Muscle layer of duodenum (tissue), 2 donors: ENCODE data around the gene MGMT.

ENCODE experiments used
- H3K27ac ChIP-seq: one replicate; pipeline ENCODE4 v1.7.0; 2013; ENCODE audit warnings: mild to moderate bottlenecking, low read length
- H3K27me3 ChIP-seq: one replicate; pipeline ENCODE4 v1.7.0; 2013; ENCODE audit warnings: low read depth, mild to moderate bottlenecking, control low read depth, low read length
- H3K36me3 ChIP-seq, 2 donors: one replicate each; pipeline ENCODE4 v1.7.0; 2013; ENCODE audit warnings: low read length in 2 of 2, control low read depth in 1 of 2, mild to moderate bottlenecking in 1 of 2; ENCODE audit not compliant: insufficient read depth in 2 of 2, control insufficient read depth in 1 of 2
- H3K4me1 ChIP-seq, 2 donors: one replicate each; pipeline ENCODE4 v1.7.0; 2013; ENCODE audit warnings: low read length in 2 of 2, mild to moderate bottlenecking in 2 of 2, control low read depth in 1 of 2, moderate library complexity in 1 of 2; ENCODE audit not compliant: insufficient read depth in 2 of 2, control insufficient read depth in 1 of 2
- H3K4me3 ChIP-seq, 2 donors: one replicate each; pipeline ENCODE4 v1.7.0; 2013; ENCODE audit warnings: low read length in 2 of 2, low read depth in 1 of 2, mild to moderate bottlenecking in 1 of 2
- H3K9me3 ChIP-seq, 2 donors: one replicate each; pipeline ENCODE4 v1.7.0; 2013; ENCODE audit warnings: low read length in 2 of 2, control low read depth in 1 of 2, mild to moderate bottlenecking in 1 of 2; ENCODE audit not compliant: control insufficient read depth in 1 of 2
- donor health status: healthy.

MGMT gene

DNA sequence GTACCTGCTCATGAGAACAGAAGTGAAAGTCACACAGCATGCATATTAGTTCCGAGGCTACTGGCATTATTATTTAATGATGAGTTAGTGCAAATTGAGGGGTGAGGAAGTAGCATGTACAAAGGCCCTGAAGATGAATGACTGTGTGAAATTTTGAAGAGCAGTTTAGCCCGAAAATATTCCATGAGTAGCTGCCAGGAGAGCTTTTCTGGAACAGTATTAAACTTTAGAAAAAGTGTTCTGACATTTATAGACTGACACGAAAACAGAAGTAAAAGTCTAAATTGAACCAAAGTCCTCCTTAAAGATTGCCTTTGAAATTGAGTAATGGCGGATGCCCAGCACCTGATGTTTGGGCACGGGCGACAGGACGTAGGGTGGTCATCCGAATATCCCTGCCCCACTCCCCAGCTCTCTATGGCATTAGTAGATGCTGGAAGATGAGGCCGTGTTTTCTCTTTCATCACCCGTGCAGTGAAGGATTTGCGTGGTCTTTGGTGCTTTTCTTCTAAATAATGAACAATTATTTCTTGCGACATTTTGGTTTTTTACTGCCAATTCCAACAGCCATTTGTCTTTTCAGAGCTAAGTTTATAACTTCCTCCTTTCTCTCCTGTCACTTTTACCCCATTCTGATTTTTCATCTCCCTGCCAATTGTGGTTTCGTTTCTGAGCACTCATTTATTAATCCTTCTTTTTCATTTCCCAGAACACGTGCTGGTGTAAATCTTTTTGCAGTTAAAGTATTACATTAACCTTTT is 192.6 kb downstream of the MGMT start:
- no peak overlapping the region for H3K4me3 ChIP-seq

GRCh38 chr10:129660569-129660968 is 193.5 kb downstream of the MGMT start:
- Histone ChIP-seq H3K27me3 (no peaks in the 10 kb centered on the region), H3K4me1 (no peaks in the 10 kb centered on the region), H3K4me3 (no peak overlapping the region), H3K27ac (no peak overlapping the region), H3K36me3 (no peaks in the 10 kb centered on the region), H3K9me3 (peaks cover 5 to 9% of the 10 kb centered on the region in 2 donors)

More for the DNA sequence above, 192.6 kb downstream of the MGMT start:
- no peaks in the 10 kb centered on the region for H3K36me3 ChIP-seq
- H3K27me3 ChIP-seq: no peaks in the 10 kb centered on the region
- H3K27ac ChIP-seq: no peak overlapping the region
- no peaks in the 10 kb centered on the region for H3K4me1 ChIP-seq
- H3K9me3 ChIP-seq: peaks cover 5 to 6% of the 10 kb centered on the region in 2 donors

- Histone ChIP-seq H3K4me3 (no peak overlapping the region), H3K27me3 (no peaks in the 10 kb centered on the region), H3K9me3 (peaks cover 5 to 9% of the 10 kb centered on the region in 2 donors), H3K27ac (no peak overlapping the region), H3K36me3 (no peaks in the 10 kb centered on the region), H3K4me1 (no peaks in the 10 kb centered on the region)
Measured at GRCh38 chr10:129662426-129662825, 195.4 kb downstream of the MGMT start.

DNA sequence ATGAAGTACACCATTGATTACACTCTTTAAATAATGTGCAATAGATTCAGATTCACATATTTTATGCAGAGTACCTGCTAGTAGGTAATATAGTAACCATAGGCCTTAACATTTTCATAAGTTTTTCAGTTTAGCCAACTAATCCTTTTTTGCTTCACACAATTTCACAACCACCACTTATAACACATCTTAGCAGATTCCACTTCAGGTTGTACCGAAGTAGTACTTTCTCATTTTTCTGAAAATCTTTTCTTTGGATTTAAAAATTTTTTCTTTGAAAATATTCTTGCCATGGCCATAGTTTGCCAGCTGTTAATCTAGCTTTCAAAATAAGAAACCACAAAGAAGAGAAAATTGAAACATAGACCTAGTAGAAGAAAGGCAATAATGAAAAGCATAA is 203.1 kb downstream of the MGMT start:
- Histone ChIP-seq H3K27me3 (no peaks in the 10 kb centered on the region), H3K36me3 (peaks cover 0 to 3% of the 10 kb centered on the region in 2 donors), H3K9me3 (peaks cover 0 to 4% of the 10 kb centered on the region in 2 donors), H3K4me3 (no peak overlapping the region), H3K4me1 (no peaks in the 10 kb centered on the region), H3K27ac (no peak overlapping the region)

DNA sequence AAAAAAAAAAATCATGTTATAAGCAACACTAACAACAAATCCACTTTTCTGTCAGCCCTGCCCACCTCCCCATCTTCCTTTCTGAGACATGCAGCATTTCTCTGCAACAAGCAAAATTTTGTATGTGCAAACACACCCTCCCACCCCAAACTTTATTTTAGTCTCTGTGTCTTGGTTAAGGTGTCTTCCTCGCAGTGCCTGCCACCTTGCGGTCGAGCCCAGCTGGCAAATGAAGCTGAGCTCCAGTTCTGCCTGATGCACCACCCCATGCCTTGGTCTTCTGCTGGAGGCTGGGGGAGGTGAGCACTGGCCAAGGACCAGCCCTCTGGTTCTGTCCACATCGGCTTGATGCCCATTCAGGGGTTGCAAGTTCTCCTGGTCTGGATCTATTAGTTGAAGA is 206.3 kb downstream of the MGMT start:
- no peaks in the 10 kb centered on the region for H3K27me3 ChIP-seq
- peaks cover 0 to 4% of the 10 kb centered on the region in 2 donors for H3K9me3 ChIP-seq
- H3K4me1 ChIP-seq: no peaks in the 10 kb centered on the region
- H3K36me3 ChIP-seq: peaks cover 0 to 3% of the 10 kb centered on the region in 2 donors
- no peak overlapping the region for H3K27ac ChIP-seq
- H3K4me3 ChIP-seq: no peak overlapping the region

DNA sequence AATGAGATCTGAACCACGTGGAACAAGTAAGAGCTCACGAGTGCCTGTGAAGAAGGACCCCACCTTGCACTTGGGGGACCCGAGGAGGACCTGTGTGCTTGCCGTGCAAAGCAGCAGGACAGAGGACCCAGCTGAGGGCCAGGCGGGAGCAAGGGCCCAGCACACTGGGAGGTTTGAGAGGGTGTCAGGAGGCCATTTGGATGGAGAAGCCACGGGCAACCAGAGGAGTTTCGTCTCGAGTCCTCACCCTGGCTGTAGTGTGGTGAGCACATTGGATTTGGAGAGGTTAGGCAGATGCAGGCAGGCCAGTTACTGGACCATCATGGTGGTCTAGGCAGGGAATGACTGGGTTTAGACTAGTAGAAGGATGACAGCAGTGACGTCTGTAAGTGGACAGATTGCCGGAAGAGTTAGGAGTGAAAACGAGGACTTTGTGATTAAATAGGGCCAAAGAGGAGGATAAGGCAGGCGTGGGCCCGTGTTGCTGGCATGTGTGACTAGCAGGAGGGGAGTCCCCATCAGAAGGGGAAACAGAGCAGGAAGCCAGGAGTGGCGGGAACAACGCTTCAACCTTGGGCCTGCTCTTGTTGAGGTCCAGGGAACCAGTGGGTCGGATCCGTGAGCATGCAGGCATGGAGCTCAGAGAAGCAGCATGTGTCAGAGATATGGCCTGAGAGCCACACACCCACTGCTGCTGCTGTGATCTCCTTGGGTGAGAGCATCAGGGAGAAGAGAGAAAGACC is 208.2 kb downstream of the MGMT start:
- no peaks in the 10 kb centered on the region for H3K27me3 ChIP-seq
- no peaks in the 10 kb centered on the region for H3K9me3 ChIP-seq
- no peak overlapping the region for H3K4me3 ChIP-seq
- H3K36me3 ChIP-seq: no peaks in the 10 kb centered on the region
- H3K27ac ChIP-seq: no peak overlapping the region
- H3K4me1 ChIP-seq: no peaks in the 10 kb centered on the region

- Histone ChIP-seq H3K9me3 (no peaks in the 10 kb centered on the region), H3K27ac (no peak overlapping the region), H3K36me3 (no peaks in the 10 kb centered on the region)
Measured at GRCh38 chr10:129676014-129676413, 209.0 kb downstream of the MGMT start.

GRCh38 chr10:129677377-129677927 is 210.4 kb downstream of the MGMT start:
- Histone ChIP-seq H3K27me3 (no peaks in the 10 kb centered on the region), H3K4me1 (no peaks in the 10 kb centered on the region), H3K4me3 (no peak overlapping the region), H3K36me3 (no peaks in the 10 kb centered on the region), H3K9me3 (no peaks in the 10 kb centered on the region), H3K27ac (no peak overlapping the region)

More at GRCh38 chr10:129676014-129676413, 209.0 kb downstream of the MGMT start:
- Histone ChIP-seq H3K27me3 (no peaks in the 10 kb centered on the region), H3K4me1 (no peaks in the 10 kb centered on the region), H3K4me3 (no peak overlapping the region)

DNA sequence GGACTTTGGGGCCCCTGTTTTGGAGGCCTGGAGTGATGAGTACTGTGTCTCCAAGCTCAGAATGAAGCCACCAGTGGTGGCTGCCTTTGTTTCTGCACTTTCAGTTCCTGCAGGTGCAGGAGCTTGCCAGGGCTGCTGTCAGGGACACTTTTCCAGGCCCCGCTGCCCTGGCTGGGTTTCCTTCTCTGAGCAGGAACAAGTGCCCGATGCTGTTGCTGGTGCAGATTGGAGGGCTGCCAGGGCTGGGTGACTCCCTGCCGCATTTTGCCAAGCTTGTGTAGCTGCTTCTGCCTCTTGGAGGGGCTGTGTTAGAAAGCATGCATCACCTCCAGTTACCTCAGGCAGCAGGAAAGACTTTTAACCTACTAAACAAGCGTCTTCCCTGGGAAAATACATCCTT is 211.1 kb downstream of the MGMT start:
- Histone ChIP-seq H3K27ac (no peak overlapping the region), H3K4me3 (no peak overlapping the region), H3K27me3 (no peaks in the 10 kb centered on the region), H3K4me1 (no peaks in the 10 kb centered on the region), H3K9me3 (no peaks in the 10 kb centered on the region), H3K36me3 (no peaks in the 10 kb centered on the region)

DNA sequence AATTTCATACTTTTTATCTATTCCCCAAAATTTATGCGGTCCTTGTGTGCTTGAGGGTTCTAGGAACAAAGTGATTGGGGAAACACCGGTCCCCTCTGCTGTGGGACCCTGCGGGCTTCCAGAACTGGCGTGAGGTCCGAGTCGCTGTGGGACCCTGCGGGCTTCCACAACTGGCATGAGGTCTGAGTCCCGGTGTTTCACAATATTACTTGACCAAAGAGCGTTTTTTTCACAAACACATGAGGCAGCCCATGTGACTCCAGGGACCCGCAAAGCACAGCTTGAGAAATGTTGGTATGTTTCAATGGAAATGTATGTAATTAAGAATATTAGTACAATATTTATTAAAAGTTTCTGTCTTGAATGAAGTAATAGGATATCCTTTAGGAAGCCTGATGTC is 212.2 kb downstream of the MGMT start:
- Histone ChIP-seq H3K27me3 (no peaks in the 10 kb centered on the region), H3K36me3 (no peaks in the 10 kb centered on the region), H3K4me1 (no peaks in the 10 kb centered on the region), H3K27ac (no peak overlapping the region), H3K4me3 (no peak overlapping the region), H3K9me3 (no peaks in the 10 kb centered on the region)

DNA sequence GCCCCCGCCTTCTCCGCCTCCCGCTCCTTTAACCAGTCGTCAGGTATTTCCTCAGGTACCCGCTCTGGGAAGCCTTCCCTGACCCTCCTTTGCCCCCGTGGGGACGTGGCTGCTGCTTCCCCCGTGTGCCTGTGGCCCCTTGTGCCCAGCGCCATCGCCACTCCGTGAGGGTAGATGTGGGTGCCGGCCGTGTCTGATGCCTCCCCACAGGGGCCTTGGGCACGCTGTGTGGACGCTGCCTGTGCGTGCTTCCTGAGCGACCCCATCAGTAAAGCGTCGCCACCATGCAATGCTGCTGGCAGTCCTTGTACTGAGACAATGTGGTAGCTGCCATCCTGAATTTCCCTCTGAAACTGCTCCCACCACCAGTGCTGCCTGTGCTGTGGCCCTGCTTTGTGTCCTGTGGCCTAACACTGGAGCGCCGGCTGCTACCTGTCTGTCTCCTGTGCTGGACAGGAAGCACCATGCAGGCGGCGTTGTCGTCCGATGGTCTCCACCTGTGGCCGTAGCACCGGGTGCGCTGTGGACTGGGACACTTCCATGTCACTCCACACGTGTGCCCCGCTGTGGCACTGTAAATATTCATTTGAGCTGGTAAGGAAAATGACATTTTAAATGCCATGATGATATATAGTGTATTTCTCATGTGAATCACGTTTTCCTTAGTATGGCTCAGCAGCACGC is 213.8 kb downstream of the MGMT start:
- H3K27ac ChIP-seq: no peak overlapping the region
- H3K9me3 ChIP-seq: no peaks in the 10 kb centered on the region
- H3K4me1 ChIP-seq: no peaks in the 10 kb centered on the region
- no peaks in the 10 kb centered on the region for H3K27me3 ChIP-seq
- no peaks in the 10 kb centered on the region for H3K36me3 ChIP-seq
- H3K4me3 ChIP-seq: no peak overlapping the region
